Endothelial cell of umbilical vein (primary cell): ENCODE measurements around the gene RNU1-3.
"Not testable (repeated sequence)": the region's sequence is repeated elsewhere in the genome, so short reads cannot be mapped to it uniquely, and the experiment has no call there.

Experiments used
- CTCF ChIP-seq, 2 donors: IDR thresholded peaks; 1 replicate in 1 of 2; 2 replicates in 1 of 2; pipeline ENCODE4 v1.5.1; 2011; ENCODE audit warnings: low read length in 2 of 2, mild to moderate bottlenecking in 2 of 2, moderate library complexity in 2 of 2, control low read depth in 1 of 2, inconsistent platforms in 1 of 2, low read depth in 1 of 2; ENCODE audit not compliant: insufficient read depth in 1 of 2; ENCODE audit errors: extremely low read depth in 1 of 2
- EZH2 ChIP-seq: IDR thresholded peaks from 2 replicates; pipeline ENCODE4 v1.6.1; 2012; ENCODE audit warnings: borderline replicate concordance, low read depth, mild to moderate bottlenecking, moderate library complexity, low read length, inconsistent platforms; ENCODE audit not compliant: severe bottlenecking
- JUN ChIP-seq: IDR thresholded peaks from 2 replicates; pipeline ENCODE4 v1.6.1; 2011; ENCODE audit warnings: borderline replicate concordance, low read depth; ENCODE audit not compliant: insufficient read length, insufficient read depth
- MAX ChIP-seq: IDR thresholded peaks from 2 replicates; pipeline ENCODE4 v1.6.1; 2011; ENCODE audit not compliant: insufficient read depth, insufficient read length
- POLR2AphosphoS5 ChIP-seq: IDR thresholded peaks from 2 replicates; pipeline ENCODE4 v1.6.1; 2012; ENCODE audit warnings: low read depth, mild to moderate bottlenecking, control low read depth, low read length, moderate library complexity; ENCODE audit not compliant: insufficient read depth

GRCh38 chr1:16699440-16699839 lies 32.7 kb upstream of the RNU1-3 start:
- not testable (repeated sequence) for TF ChIP-seq EZH2; CTCF (IDR thresholded peaks at IDR 0.05; ENCODE audit: extremely low read depth in 1 of 2, insufficient read depth in 1 of 2, low read depth in 1 of 2, low read length in 2 of 2); JUN; POLR2AphosphoS5; MAX
